ENCODE data around the gene PP2D1. TPM values are rescaled to one million over a fixed set of nuclear protein-coding genes. Genes with fewer than 3 reads are reported as not detected.

The PP2D1 gene
- total and polyA plus RNA-seq, 2 donors (not counting 3 experiments of a cell fraction or from before 2014, with no cell fraction given): not detected

DNA sequence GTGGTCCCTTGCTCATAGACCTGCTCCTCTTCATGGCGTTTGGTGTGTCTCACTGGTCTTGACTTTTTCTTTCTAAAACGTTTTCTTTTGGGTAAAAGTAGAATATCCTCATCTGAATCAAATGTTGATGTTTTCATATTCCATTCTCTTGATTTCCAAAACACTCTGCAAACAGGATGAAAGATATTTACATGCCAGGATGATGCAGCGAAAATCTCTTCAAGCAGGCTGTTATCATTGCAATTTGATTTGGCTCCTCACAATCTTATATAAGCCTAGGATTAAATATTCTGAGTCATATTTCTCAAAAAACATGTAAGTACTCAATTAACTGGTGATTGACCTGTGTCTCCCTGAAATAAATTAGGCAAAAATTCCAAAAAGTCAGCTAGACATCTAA lies 10.1 kb downstream of the PP2D1 start:
- FAIRE-seq: no peak
- no peak overlapping the region for H3K9ac ChIP-seq (replicated peaks; ENCODE audit: extremely low read depth, insufficient read depth, low read length)
- intact Hi-C loops (cut with micrococcal nuclease): no loop called here

GRCh38 chr3:19997502-19997901 lies 14.6 kb downstream of the PP2D1 start:
- H3K79me2 ChIP-seq (ENCODE audit: control insufficient read depth, insufficient read depth, low read length): no peaks in the 10 kb centered on the region
- no peak for FAIRE-seq
- H3K27me3 ChIP-seq (ENCODE audit: control insufficient read depth in 2 of 2, insufficient read depth in 2 of 2, low read length in 2 of 2): no peaks in the 10 kb centered on the region
- intact Hi-C loops (cut with micrococcal nuclease): no loop called here
- no peak overlapping the region for H3K4me2 ChIP-seq (ENCODE audit: insufficient read depth, low read length)
- dilution Hi-C loops (cut with MboI; ENCODE audit: extremely low pct_ligation_motif_present, low sequenced_read_pairs): no loop called here
- no peaks in the 10 kb centered on the region for H3K4me1 ChIP-seq (ENCODE audit: control insufficient read depth, extremely low read depth, insufficient read depth, low read length)
- no peak overlapping the region for H3K27ac ChIP-seq (ENCODE audit: insufficient read depth, low read depth, low read length)
- H3K9me3 ChIP-seq (replicated peaks; ENCODE audit: control insufficient read depth, insufficient read depth, low read length): no peaks in the 10 kb centered on the region
- H3K4me3 ChIP-seq (replicated peaks in 1 of 3; ENCODE audit: insufficient read depth in 1 of 3, low read depth in 1 of 3, low read length in 3 of 3): no peak overlapping the region
- no peaks in the 10 kb centered on the region for H3K9me1 ChIP-seq (replicated peaks; ENCODE audit: control insufficient read depth, extremely low read depth, insufficient read depth, low read length)
- no peak for TF ChIP-seq POLR2AphosphoS5 (IDR thresholded peaks at IDR 0.05; ENCODE audit: insufficient read depth, low read depth, low read length)
- no peak for TF ChIP-seq POLR2A (IDR thresholded peaks at IDR 0.05; ENCODE audit: low read depth, low read length)
- no peak for TF ChIP-seq GATA2 (IDR thresholded peaks at IDR 0.05; ENCODE audit: insufficient read depth, insufficient read length, low read depth, low read length)
- TF ChIP-seq MAX (IDR thresholded peaks at IDR 0.05; ENCODE audit: insufficient read depth, insufficient read length): no peak
- TF ChIP-seq JUN (IDR thresholded peaks at IDR 0.05; ENCODE audit: borderline replicate concordance, insufficient read depth, insufficient read length, low read depth): no peak
- TF ChIP-seq CTCF (IDR thresholded peaks at IDR 0.05; ENCODE audit: extremely low read depth in 1 of 2, insufficient read depth in 1 of 2, low read depth in 1 of 2, low read length in 2 of 2): no peak
- no peak for TF ChIP-seq EZH2 (IDR thresholded peaks at IDR 0.05; ENCODE audit: borderline replicate concordance, low read depth, low read length, severe bottlenecking)
- TF ChIP-seq FOS (IDR thresholded peaks at IDR 0.05; ENCODE audit: borderline replicate concordance, insufficient read depth, low read length): no peak
- TF ChIP-seq MYC (IDR thresholded peaks at IDR 0.05; ENCODE audit: low read depth, low read length): no peak
- no peaks in the 10 kb centered on the region for H3K36me3 ChIP-seq (ENCODE audit: control insufficient read depth in 2 of 2, extremely low read depth in 1 of 2, insufficient read depth in 2 of 2, low read length in 2 of 2)
- POLR2A ChIA-PET: no interaction called here
- BruUV-seq (replicated peaks): no TSS peak
- no peaks in the 10 kb centered on the region for H4K20me1 ChIP-seq (replicated peaks; ENCODE audit: control insufficient read depth, extremely low read depth, insufficient read depth, low read length)
- DNase-seq (ENCODE audit: low read depth, low spot score): no peak
- H3K9ac ChIP-seq (replicated peaks; ENCODE audit: extremely low read depth, insufficient read depth, low read length): no peak overlapping the region
- H2AFZ ChIP-seq (ENCODE audit: low read depth, low read length): no peak overlapping the region
- CTCF ChIA-PET: no interaction called here

More for the DNA sequence above, 10.1 kb downstream of the PP2D1 start:
- ChIA-PET POLR2A (no interaction called here), CTCF (no interaction called here)
- no peak overlapping the region for H3K27ac ChIP-seq (ENCODE audit: insufficient read depth, low read depth, low read length)
- DNase-seq (ENCODE audit: low read depth, low spot score): no peak
- dilution Hi-C loops (cut with MboI; ENCODE audit: extremely low pct_ligation_motif_present, low sequenced_read_pairs): no loop called here
- H3K27me3 ChIP-seq (ENCODE audit: control insufficient read depth in 2 of 2, insufficient read depth in 2 of 2, low read length in 2 of 2): no peaks in the 10 kb centered on the region
- no peaks in the 10 kb centered on the region for H3K9me1 ChIP-seq (replicated peaks; ENCODE audit: control insufficient read depth, extremely low read depth, insufficient read depth, low read length)
- H3K4me3 ChIP-seq (replicated peaks in 1 of 3; ENCODE audit: insufficient read depth in 1 of 3, low read depth in 1 of 3, low read length in 3 of 3): no peak overlapping the region
- H3K4me2 ChIP-seq (ENCODE audit: insufficient read depth, low read length): no peak overlapping the region
- no peaks in the 10 kb centered on the region for H3K36me3 ChIP-seq (ENCODE audit: control insufficient read depth in 2 of 2, extremely low read depth in 1 of 2, insufficient read depth in 2 of 2, low read length in 2 of 2)
- H3K9me3 ChIP-seq (replicated peaks; ENCODE audit: control insufficient read depth, insufficient read depth, low read length): no peaks in the 10 kb centered on the region
- TF ChIP-seq EZH2 (IDR thresholded peaks at IDR 0.05; ENCODE audit: borderline replicate concordance, low read depth, low read length, severe bottlenecking): no peak
- TF ChIP-seq POLR2AphosphoS5 (IDR thresholded peaks at IDR 0.05; ENCODE audit: insufficient read depth, low read depth, low read length): no peak
- no peak for TF ChIP-seq MYC (IDR thresholded peaks at IDR 0.05; ENCODE audit: low read depth, low read length)
- TF ChIP-seq FOS (IDR thresholded peaks at IDR 0.05; ENCODE audit: borderline replicate concordance, insufficient read depth, low read length): no peak
- no peak overlapping the region for H2AFZ ChIP-seq (ENCODE audit: low read depth, low read length)
- no peaks in the 10 kb centered on the region for H3K79me2 ChIP-seq (ENCODE audit: control insufficient read depth, insufficient read depth, low read length)
- no peaks in the 10 kb centered on the region for H4K20me1 ChIP-seq (replicated peaks; ENCODE audit: control insufficient read depth, extremely low read depth, insufficient read depth, low read length)
- no peaks in the 10 kb centered on the region for H3K4me1 ChIP-seq (ENCODE audit: control insufficient read depth, extremely low read depth, insufficient read depth, low read length)
- BruUV-seq (replicated peaks): no TSS peak
